ENCODE results near the gene AK8.

DNA sequence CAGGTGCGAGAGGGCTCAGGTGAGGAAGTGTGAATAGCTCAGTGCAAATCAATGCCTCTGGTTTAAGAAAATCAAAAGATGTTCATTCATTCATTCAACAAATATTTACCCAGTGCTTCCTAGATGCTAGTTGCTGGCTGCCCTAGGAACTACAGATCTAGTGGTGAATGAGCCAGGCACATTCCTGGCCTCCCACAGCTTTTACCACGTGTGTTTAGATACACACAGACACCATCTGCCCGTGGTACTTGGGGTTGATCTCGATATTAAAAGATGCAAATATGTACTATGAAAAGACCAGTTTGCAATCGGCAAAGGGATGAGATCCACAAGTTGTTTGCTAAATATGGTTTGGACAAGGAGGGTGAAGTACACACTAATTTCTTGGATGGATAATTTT lies 129.6 kb downstream of the AK8 start:
- TF ChIP-seq, protein P1, sequence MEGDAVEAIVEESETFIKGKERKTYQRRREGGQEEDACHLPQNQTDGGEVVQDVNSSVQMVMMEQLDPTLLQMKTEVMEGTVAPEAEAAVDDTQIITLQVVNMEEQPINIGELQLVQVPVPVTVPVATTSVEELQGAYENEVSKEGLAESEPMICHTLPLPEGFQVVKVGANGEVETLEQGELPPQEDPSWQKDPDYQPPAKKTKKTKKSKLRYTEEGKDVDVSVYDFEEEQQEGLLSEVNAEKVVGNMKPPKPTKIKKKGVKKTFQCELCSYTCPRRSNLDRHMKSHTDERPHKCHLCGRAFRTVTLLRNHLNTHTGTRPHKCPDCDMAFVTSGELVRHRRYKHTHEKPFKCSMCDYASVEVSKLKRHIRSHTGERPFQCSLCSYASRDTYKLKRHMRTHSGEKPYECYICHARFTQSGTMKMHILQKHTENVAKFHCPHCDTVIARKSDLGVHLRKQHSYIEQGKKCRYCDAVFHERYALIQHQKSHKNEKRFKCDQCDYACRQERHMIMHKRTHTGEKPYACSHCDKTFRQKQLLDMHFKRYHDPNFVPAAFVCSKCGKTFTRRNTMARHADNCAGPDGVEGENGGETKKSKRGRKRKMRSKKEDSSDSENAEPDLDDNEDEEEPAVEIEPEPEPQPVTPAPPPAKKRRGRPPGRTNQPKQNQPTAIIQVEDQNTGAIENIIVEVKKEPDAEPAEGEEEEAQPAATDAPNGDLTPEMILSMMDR (IDR thresholded peaks at IDR 0.05): no peak
- TF ChIP-seq EP300 (IDR thresholded peaks at IDR 0.05) (no peak), POLR2A (IDR thresholded peaks at IDR 0.05) (no peak)

Data from ovary (tissue), 3 donors.